DMS53 (cell line): Measurements from ENCODE around the gene ABCA8.
"Not testable (repeated sequence)": the region's sequence is repeated elsewhere in the genome, so short reads cannot be mapped to it uniquely, and the experiment has no call there.

Source experiments
- DNase-seq: peaks from one replicate; lab custom pipeline; 2025; lab: John Stamatoyannopoulos, UW

Gene ABCA8

GRCh38 chr17:68829211-68829610, 126.0 kb downstream of the ABCA8 start:
- DNase-seq, result no peak

GRCh38 chr17:68824707-68825106, 130.5 kb downstream of the ABCA8 start:
- DNase-seq, result no peak

GRCh38 chr17:68824185-68824584, 131.0 kb downstream of the ABCA8 start:
- not testable (repeated sequence) for DNase-seq

GRCh38 chr17:68822719-68823289, 132.4 kb downstream of the ABCA8 start:
- no peak for DNase-seq

- peak; percentile 96 for DNase-seq
These were observed 133.1 kb downstream of the ABCA8 start for GRCh38 chr17:68821860-68822696.

- peak; percentile 65 for DNase-seq
These were observed 134.2 kb downstream of the ABCA8 start for GRCh38 chr17:68820825-68821481.

GRCh38 chr17:68820476-68820824, 134.7 kb downstream of the ABCA8 start:
- DNase-seq, result no peak

GRCh38 chr17:68819465-68819864, 135.7 kb downstream of the ABCA8 start:
- DNase-seq, result no peak
